Activated CD8-positive, alpha-beta memory T cell treated with anti-CD3 and anti-CD28 coated beads, Interleukin-2, amount 50 U/mL, for 1 hour (primary cell): ENCODE data around the gene FRY.

ENCODE experiments used
- DNase-seq: peaks from one replicate; pipeline ENCODE4 v3.0.0-alpha.2; 2020; ENCODE audit errors: extremely low read depth

FRY gene

GRCh38 chr13:32174366-32174765 lies 142.8 kb downstream of the FRY start:
- no peak for DNase-seq

GRCh38 chr13:32175307-32175706 lies 143.7 kb downstream of the FRY start:
- no peak for DNase-seq

- no peak for DNase-seq
These were observed 144.4 kb downstream of the FRY start for GRCh38 chr13:32175943-32176342.

DNA sequence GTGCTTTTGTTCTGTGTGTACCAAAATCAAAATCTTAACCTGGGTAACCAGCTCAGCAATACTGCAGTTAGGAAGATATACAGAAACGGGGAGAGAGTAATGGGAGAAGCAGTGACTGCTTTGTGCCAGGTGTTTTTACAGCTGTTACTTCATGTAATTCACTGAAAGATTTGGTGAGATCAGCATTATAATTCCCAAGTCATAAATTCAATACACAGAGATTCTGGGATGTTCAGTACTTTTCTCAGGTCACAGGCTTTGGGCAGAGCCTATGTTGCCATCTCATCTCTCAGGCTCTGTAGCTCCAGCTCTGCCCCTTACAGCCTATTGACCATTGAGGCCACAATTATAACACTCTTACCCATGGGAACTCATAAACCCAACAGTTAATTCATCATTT lies 145.1 kb downstream of the FRY start:
- DNase-seq = no peak

DNA sequence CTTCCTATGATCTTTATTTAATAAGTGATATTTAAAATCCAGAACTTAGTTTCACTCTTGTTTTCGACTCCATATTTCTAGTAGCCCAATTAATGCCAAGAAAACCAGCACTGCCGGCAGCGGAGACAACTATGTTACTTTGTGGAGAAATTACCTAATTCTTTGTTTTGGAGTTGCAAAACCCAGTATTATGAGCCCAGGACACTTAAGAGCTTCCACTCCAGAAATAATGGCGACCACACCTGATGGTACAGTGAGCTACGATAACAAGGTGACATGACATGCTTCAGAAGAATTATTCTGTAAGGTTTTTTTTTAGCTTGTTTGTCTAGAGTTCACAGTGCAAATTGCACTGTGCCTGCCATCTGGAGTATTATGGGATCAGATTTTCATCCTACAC lies 147.2 kb downstream of the FRY start:
- DNase-seq = no peak

DNA sequence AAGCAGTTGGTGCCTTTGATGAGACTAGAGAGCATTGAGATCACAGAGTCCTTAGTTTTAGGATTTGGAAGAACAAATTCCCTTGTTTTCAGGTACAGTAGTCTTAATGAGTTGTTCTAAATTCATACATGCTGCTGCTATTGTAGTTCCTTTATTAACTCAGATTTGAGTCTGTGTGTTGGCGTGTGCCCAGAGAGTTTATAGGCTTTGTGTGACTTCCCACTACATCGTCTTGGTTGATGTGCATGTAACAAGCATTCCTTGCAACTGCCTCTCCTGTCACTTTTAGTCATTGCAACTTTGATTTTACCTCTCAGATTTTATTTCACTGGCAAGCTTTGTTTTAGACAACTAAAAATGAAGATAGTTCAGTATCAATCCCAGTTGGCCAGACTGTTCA lies 148.1 kb downstream of the FRY start:
- no peak for DNase-seq

DNA sequence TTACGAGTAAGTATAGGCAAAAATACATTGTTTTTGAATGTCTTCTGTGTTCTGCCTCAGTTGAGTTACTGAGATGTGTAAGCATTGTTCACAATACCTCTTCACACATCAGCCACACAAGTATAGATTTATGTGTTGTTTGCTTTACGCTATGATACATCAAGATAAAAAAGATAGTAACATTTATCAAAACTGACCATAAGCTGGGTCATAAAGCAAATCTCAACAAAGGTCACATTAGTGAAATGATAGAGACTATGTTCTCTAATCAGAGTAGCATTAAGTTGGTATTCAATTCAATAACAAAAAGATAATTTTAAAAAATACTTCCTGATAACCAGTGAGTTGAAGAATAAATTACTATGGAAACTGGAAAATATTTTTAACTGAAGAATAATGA lies 156.1 kb downstream of the FRY start:
- DNase-seq = no peak

- no peak for DNase-seq
These were observed 160.0 kb downstream of the FRY start for GRCh38 chr13:32191452-32191998.

DNA sequence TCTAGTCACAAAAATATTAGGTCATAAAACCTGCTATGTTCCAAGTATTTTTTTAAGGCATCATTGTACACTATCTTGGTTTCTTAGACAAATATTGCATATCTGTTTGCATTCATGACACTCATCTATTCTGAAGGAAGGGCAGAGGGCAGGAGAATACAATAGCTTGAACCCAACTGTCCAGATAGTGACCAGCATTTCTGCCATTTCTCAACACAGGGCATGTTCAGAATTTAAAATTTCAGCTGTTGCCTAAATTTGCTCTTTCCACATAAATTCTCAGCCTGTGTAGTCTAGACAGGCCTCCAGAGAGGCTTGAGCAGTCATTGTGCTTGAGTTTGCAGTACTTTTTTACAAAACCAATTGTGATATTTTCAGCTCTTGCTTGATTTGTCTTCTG lies 164.1 kb downstream of the FRY start:
- no peak for DNase-seq

- DNase-seq = no peak
These were observed 167.6 kb downstream of the FRY start for GRCh38 chr13:32199168-32199567.

DNA sequence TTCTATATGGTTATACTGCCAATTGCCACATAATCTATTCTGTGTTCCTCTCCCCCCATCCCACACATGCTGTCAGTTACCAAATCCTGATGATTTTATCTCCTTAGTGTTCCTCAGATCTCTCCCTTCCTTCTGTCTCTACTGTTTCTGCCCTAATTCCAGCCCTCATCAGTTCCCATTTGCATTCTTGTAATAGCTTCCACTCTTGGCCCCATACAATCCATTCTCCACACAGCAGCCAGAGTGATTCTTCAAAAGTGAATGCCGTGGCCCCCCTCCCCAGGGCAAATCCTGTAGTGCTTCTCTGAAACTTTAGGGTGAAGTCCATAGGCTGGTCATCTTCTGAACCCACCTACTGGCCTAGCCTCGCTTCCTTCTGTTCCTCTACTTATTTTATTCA lies 169.2 kb downstream of the FRY start:
- DNase-seq = no peak

GRCh38 chr13:32201809-32202208 lies 170.2 kb downstream of the FRY start:
- DNase-seq = no peak

GRCh38 chr13:32202268-32202667 lies 170.7 kb downstream of the FRY start:
- no peak for DNase-seq

DNA sequence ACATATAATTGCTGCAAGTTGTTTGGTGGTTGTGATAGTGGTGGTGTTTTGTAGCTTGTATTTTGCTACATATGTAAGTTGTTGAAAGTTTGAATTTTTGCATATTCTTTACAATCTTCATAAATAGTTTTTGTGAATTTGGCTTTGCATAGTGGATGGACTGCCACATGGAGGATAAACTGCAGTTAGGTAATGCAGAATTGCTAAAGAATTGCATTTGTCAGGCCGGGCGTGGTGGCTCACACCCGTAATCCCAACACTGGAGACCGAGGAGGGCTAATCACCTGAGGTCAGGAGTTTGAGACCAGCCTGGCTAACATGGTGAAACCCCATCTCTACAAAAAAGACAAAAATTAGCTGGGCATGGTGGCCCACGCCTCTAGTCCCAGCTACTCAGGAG lies 171.6 kb downstream of the FRY start:
- DNase-seq = no peak

DNA sequence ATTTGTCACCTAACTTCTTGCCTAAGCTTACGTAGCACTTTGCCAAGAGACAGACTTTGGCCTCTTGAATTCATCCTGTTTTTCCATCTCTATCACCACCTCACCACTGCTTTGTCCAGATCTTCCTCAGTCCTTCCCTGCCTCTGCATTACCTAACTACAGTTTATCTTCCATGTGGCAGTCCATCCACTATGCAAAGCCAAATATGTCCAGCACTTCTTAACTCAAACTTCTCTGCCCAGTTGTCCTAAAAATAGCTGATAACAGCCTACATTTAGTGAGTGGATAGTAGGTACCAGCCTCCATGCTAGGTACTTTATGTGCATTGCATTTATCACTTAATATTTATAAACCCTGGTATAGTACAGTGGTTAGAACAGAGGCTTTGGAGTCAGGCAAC lies 172.2 kb downstream of the FRY start:
- DNase-seq = no peak

- DNase-seq = no peak
These were observed 174.0 kb downstream of the FRY start for GRCh38 chr13:32205431-32206096.

DNA sequence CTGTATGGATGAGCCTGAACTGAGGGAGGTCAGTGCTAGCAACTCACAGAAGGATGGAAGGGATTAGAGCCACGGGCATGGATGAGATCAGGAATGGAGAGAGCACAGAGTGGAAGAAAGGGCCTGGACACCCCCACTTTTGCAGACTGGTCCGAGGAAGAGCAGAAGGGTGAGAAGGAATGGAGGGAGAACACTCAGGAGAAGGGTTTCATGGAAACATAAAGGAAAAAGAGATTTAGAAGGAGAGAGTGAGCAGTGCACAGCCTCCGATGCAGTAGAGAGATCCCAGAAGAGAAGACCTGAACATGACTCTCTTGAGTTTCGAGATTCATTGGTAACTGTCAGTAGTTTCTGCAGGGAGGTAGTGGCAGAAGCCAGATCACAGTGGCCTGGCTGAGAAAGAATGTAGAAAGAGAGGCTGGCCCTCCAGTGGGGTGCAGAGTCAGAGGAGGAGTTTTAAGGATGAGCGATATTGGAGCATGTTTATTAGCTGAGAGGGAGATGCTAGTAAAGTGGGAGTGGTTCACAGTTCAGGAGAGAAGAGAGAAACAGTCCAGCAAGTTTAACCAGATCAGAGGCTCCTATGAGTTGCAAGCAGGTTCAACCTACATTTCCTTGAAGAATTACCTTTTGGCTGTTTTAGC lies 174.6 kb downstream of the FRY start:
- DNase-seq = no peak

GRCh38 chr13:32208860-32209259 lies 177.3 kb downstream of the FRY start:
- DNase-seq = no peak

- no peak for DNase-seq
These were observed 178.1 kb downstream of the FRY start for GRCh38 chr13:32209652-32210051.

DNA sequence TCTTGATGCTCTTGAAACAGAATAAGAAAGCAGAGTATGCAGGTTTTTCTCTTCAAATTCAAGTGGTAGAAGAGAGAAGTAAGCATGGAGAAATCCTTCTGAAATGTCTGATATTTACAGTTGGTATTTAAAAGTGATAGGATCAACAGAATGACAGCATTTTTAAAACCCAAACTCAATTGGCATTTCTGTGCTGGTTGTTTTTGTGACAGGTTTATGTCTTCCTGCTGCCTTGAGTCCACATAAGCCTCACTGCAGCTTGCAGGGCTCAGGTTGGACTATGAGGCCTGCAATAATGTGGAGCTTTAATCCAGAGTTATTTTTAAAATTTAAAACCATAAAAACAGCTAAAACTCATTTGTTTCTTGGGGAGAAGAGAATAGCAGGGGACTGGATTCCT lies 178.5 kb downstream of the FRY start:
- DNase-seq = no peak

GRCh38 chr13:32211813-32212212 lies 180.2 kb downstream of the FRY start:
- no peak for DNase-seq

DNA sequence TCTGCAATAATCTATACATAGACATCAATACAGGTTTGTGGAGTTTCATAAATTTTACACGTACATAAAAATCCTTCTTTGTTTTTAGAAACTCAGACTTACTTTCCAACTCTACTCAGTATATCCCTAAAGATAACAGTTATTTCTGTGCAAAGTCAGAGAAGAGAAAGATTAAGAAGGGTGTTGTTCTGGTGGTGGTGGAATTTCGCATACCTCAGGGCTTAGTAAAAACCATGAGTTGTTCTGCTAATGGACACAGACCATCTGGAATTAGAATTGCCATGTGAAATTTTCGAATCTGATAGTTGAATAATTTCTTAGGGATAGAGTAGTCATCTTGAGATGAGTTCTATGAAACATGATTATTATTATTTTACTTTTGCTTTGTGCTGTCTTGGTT lies 180.8 kb downstream of the FRY start:
- DNase-seq = no peak

GRCh38 chr13:32213626-32214025 lies 182.1 kb downstream of the FRY start:
- no peak for DNase-seq

DNA sequence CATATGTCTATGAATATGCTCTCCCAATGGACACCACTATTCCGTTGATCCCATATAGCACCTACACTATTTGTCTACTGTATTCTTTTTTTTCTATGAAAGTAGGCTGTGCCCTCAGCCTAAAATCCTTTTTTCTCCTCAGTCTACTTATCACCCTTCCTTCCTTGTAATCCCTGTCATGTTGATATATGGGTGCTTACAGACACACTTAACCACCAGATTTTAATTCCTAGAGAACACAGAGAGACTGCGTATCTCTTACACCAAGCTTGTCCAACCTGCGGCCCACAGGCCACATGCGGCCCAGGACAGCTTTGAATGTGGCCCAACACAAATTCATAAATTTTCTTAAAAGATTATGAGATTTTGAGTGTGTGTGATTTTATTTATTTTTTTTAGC lies 182.5 kb downstream of the FRY start:
- no peak for DNase-seq
